HG02943 (cell line): ENCODE results near the gene FBXO21.
"Not testable (repeated sequence)": the region's sequence is repeated elsewhere in the genome, so short reads cannot be mapped to it uniquely, and the experiment has no call there.

Experiments used
- ATAC-seq: cut with Tn5 transposase; IDR thresholded peaks from one replicate; pipeline ENCODE4 v1.9.1; 2021; ENCODE audit warnings: mild to moderate bottlenecking, low read depth, moderate library complexity; ENCODE audit not compliant: unreplicated experiment

The FBXO21 gene

GRCh38 chr12:117114784-117115183, 75.5 kb downstream of the FBXO21 start:
- no peak for ATAC-seq

DNA sequence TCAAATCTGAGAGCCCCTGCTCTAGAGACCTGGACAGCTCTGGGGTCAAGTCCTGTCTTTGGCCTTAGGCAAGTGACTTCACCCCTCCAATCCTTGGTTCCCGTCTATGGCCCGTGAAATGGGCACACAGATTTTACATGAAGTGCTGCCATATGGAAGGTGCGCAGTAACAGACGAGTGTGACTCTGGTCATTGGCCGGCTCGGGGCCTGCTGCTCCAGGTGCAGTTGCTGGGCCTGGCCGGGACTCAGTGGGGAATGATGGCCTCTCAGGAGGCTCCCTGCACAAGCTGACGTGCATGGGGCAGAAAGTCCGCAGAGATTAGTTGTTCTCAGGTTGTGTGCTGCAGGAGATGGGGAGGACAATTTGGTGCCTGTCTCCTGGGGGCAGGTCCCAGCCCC, 77.0 kb downstream of the FBXO21 start:
- ATAC-seq = no peak

DNA sequence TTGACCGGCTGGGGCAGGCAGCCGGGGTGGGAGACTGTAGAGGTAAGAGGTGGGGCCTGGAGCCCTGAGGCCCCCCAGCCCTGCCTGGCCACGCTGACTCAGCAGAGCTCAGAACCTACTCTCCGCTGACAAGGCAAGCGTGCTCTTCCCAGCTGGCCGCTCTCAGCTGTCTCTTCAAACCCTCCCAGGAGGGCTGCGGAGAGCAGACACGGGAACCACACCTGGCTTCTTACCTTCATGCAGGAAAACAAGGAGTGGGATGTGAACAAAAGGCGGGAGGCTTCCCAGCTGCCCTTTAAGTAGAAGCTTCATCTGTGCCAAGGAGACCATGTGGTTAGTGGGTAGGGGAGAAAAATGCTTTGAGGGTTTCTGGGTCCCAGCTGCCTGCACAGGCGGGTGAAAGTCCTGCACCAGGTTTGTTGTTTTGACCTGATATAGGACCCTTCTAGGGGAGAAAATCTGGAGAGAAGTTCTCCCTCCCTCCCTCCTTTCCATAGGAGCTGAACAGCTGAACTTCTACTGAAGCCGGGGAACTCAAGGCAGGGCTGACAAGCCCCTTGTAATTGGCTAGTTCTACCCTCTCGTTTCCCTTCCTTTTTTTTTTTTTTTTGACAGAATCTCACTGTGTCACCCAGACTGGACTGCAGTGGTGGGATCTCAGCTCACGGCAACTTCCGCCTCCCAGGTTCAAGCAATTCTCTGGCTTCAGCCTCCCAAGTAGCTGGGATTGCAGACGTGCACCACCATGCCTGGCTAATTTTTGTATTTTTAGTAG, 78.3 kb downstream of the FBXO21 start:
- no peak for ATAC-seq

DNA sequence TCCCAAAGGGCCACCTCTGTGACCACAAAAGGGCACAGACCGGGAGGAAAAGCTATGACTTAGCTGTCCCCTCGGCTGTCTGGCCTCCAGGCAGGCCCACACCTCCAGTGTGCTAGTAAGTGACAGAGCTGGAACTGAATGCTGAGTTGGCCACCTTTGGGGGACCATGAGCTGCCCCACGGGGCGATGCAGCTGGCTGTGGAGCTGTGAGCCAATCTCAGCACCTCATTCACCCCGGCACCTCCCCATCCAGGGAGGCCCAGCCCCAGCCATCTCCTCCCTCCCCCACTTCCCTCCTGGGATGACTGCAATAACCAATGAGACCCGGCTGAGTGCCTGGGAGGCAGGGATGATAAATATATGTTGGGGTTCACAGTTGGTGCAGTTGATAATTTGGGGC, 78.9 kb downstream of the FBXO21 start:
- no peak for ATAC-seq

DNA sequence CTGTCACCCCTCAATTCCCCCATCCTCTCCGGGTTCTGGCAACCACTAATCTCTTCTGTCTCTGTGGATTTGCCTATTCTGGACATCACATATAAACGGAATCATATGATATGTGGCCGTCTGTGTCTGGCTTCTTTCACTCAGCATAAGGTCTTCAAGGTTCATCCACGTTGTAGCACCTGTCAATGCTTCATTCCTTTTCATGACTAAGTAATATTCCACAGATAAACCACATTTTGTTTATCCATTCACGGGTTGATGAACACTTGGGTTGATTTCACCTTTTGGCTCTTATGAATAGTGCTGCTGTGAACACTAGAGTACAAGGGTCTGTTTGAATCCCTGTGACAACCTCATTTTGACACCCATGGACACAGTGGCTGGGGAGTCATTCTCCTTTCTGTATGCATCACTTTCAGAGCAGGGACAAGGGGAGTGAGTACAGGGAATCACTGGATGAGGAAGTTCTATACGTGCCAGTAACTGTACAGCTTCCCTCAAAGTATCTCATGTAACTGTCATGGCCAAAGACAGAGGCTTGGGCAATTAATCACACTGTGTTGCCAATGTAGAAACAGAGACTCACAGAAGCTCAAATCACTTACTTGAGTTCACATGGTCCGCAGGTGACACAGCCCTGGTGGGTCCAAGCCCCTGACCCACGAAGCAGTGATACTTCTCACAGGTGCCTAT, 80.2 kb downstream of the FBXO21 start:
- no peak for ATAC-seq

DNA sequence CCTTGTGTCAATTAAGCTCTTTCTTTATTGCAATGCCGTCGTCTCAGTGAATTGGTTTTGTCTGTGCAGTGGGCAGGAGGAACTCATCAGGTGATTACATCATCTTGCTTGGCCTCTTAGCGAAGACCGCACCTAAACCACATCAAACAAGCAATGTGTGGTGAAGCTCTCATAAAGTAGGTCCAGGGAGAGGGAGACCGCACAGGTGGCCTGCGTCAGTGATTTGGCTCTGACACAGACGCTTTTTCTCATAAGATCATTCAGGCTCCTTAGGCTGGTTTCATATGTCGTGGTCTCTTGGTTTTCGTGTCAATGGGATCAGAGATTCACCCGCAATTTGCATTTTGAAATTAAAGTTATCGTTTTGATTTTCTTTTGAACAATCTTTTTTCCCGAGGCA, 84.4 kb downstream of the FBXO21 start:
- no peak for ATAC-seq

- ATAC-seq = not testable (repeated sequence)
These were observed 86.3 kb downstream of the FBXO21 start for GRCh38 chr12:117104003-117104402.

DNA sequence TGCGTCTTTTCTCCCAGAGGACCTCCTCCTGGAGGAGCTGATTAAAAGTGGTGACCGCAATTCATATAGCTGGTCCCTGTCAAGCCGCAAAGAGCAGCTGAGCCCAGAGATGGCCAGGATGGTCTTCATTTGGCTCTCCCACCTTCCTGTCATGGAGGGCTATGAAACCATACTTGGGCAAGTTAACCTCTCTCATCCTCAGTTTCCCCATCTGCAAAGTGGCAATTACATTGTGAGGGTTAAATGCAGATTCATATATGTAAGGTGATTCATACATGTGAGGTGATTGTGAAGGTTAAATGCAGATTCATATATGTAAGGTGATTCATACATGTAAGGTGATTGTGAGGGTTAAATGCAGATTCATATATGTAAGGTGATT, 87.5 kb downstream of the FBXO21 start:
- ATAC-seq = no peak

GRCh38 chr12:117101953-117102799, 88.1 kb downstream of the FBXO21 start:
- ATAC-seq = no peak

DNA sequence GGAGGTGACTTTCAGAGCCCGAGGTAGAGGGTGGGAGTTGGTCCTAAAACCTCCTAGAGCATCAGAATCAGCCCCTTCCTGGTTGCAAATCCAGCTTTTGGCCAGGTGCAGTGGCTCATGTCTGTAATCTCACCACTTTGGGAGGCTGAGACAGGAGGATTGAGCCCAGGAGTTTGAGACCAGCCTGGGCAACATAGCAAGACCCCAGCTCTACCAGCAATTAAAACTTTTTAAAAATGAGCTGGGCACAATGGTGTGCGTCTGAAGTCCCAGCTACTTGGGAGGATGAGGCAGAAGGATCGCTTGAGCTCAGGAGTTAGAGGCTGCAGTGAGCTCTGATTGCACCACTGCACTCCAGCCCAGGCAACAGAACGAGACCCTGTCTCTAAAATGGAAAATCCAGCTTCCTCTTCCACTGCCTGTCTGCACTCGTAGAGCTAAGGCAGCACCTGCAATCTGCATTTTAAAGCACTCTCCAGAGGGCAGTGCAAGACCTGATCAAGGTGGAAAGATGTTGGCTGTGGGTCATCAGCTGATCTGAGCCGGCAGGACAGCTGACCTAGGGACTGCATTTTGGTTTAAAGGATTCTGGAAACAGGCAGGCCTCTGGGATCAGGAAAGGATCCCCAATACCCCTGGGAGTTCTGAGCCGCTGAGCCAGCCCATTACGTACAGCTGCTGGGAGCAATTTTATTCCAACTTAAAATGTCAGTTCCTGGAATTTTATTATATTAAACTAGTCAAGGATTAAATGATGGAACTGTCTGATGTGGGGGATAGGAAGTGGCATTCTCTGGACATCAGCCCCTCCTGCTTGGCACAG, 89.2 kb downstream of the FBXO21 start:
- no peak for ATAC-seq

GRCh38 chr12:117100251-117100650, 90.0 kb downstream of the FBXO21 start:
- no peak for ATAC-seq

GRCh38 chr12:117098361-117099217, 91.7 kb downstream of the FBXO21 start:
- peak; percentile 46 for ATAC-seq

DNA sequence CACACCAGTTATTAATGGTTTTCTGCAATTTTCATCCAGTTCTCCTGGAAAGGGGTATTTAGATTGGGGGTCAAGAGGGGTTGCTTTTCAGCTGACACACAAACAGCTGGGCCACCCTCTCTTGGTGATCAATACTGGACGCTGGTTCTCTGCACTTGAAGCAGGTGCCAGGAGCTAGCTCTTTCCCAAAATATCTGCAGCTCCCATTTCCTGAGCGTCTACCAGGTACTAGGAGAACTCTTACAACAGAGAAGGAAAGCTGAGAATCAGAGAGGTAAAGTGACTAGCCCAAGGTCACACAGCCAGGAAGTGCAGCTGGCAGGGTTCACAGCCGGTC, 92.3 kb downstream of the FBXO21 start:
- no peak for ATAC-seq

DNA sequence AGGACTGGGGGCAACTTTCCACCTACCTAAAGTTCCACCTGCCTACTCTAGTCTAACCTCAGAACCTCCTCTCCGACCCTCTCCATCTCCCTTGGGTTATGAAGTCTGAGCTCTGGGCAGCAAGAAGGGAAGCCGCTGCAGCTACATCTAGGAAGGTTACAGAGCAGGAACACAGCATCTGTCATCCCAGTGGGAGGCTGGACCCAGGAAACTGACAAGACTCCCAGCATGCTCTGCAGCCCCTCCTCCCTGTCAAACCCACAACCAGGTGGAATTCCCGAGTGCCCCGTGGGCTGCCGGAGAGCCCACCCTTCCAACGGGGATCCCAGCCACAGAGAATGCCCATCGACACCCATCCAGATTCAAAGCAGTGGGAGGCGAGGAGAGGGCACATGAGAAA, 93.1 kb downstream of the FBXO21 start:
- ATAC-seq = no peak

DNA sequence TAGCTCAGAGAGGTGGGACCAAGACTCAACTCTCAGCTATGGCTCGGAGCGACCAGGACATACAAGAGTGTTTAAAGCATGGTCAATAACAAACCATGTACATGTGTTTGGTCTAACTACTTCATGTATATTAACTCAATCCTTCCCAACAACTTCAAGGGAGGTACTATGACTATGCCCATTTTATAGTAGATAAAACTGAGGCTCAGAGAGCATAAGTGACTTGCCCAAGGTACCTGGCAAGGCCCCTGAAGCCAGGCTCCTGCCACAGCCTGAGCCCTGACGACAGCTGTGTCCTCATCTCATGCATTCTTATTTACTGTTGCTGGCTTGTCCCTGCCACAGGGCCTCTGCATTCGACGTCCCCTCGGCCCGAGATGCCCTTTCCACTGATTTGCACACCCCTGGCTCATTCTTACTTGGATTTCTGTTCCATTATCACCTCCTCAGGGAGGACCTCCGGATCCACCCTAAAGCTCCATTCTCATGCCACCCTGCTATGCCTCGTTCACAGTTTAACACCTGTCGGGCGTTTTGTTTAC, 93.7 kb downstream of the FBXO21 start:
- ATAC-seq = no peak

DNA sequence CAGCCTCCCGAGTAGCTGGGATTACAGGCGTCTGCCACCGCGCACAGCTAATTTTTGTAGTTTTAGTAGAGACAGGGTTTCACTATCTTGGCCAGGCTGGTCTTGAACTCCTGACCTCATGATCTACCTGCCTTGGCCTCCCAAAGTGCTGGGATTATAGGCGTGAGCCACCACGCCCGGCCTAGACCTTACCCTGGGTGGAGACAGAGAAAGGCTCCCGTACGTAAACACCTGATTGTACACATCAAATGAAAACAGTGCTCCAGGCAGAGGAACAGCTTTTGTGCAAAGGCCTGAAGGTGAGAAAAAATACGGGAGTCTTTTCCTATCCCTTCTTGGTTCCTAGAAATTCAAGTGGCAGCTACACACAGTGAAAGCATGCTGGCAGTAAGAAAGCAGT, 95.1 kb downstream of the FBXO21 start:
- not testable (repeated sequence) for ATAC-seq

DNA sequence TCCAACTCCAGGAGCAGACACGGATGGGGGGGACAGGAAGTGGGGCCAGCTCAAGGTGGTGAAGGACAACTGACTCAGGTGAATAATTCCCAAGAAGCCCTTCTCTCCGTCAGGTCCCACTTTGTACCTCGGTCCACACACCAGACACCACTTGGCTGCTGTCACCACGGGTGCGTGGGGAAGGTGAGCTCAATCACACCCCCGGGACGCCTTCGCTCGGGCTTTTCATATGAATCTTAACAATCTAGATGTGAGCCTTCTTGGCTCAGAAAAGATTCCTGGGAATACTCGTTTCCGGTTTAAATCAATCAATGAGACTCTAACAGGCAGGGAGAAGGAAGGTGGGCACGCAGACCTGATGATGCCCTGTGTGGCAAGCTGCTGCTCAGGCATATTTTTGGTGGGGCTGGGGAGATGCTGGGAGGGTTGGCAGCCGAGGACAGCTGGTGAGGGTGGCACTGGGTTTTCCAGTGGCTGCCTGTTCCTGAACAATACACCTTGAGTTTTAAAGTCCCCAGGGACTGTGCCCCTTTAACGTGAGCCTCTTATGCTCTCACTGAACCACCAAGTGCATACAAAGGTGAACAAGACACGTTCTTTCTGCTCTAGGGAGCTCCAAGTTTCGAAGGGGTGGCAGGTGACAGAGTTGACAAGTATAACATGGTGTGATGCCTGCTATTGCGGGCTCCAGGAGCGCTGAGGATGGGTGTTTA, 96.2 kb downstream of the FBXO21 start:
- no peak for ATAC-seq

GRCh38 chr12:117093431-117093830, 96.8 kb downstream of the FBXO21 start:
- ATAC-seq = no peak

GRCh38 chr12:117092886-117093285, 97.4 kb downstream of the FBXO21 start:
- ATAC-seq = no peak
